Measurements from ENCODE around the gene NDST4. TPM values are rescaled to one million over a fixed set of nuclear protein-coding genes. Genes with fewer than 3 reads are reported as not detected.

NDST4 gene
- total and polyA plus RNA-seq, 4 donors, result not detected

DNA sequence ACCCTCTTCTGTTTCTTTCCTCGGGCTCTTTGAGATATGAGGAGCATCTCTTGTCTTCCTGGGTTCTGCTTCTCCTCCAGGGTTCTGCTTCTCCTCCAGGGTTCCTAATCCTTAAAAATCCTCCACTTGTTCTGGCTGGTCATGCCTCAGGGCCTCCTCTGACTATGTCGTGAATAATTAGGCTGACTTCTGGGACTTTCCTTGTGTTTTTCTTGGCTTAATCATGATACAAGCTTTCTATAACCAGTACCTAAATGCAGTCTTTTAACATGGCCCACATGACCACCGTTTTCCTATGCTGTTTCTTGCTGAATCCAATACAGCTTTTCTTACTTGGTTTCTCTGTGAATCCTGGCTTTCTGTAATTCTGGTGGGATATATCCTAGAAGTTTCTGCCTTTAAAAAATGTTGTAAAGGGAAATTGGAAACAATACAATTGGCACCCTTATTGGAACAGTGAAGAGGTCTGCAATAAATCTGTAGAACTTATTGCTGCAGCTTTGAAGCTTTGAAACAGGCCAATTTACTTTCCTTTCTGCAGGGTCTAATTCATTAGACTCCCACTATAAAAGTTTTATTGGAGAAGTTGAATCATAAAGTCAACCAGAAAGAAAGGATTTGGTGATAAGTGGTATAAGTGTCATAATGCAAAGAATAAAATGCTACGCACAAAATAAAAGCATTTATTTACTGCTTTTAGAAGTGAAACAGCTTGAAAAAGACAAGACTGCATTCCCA, 301.7 kb downstream of the NDST4 start:
- Histone ChIP-seq H3K4me1 (ENCODE audit: control insufficient read depth in 4 of 4, insufficient read depth in 4 of 4, low read length in 3 of 4) (no peaks in the 10 kb centered on the region), H3K36me3 (ENCODE audit: control insufficient read depth in 4 of 4, insufficient read depth in 3 of 4, low read depth in 1 of 4, low read length in 3 of 4) (no peaks in the 10 kb centered on the region), H3K4me3 (ENCODE audit: low read depth in 1 of 3, low read length in 3 of 3) (no peak overlapping the region), H3K9ac (ENCODE audit: low read depth in 1 of 2, low read length in 2 of 2) (no peak overlapping the region), H3K27me3 (ENCODE audit: control insufficient read depth in 4 of 4, insufficient read depth in 4 of 4, low read length in 3 of 4) (no peaks in the 10 kb centered on the region), H3K9me3 (ENCODE audit: control insufficient read depth in 4 of 4, low read length in 3 of 4) (no peaks in the 10 kb centered on the region), H3K27ac (ENCODE audit: low read depth in 1 of 2, low read length in 2 of 2) (no peak overlapping the region)
- TF ChIP-seq, protein P1, sequence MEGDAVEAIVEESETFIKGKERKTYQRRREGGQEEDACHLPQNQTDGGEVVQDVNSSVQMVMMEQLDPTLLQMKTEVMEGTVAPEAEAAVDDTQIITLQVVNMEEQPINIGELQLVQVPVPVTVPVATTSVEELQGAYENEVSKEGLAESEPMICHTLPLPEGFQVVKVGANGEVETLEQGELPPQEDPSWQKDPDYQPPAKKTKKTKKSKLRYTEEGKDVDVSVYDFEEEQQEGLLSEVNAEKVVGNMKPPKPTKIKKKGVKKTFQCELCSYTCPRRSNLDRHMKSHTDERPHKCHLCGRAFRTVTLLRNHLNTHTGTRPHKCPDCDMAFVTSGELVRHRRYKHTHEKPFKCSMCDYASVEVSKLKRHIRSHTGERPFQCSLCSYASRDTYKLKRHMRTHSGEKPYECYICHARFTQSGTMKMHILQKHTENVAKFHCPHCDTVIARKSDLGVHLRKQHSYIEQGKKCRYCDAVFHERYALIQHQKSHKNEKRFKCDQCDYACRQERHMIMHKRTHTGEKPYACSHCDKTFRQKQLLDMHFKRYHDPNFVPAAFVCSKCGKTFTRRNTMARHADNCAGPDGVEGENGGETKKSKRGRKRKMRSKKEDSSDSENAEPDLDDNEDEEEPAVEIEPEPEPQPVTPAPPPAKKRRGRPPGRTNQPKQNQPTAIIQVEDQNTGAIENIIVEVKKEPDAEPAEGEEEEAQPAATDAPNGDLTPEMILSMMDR (IDR thresholded peaks at IDR 0.05; ENCODE audit: low read depth, low read length, missing input control), result no peak
- TF ChIP-seq YY1 (IDR thresholded peaks at IDR 0.05) (no peak), JUND (IDR thresholded peaks at IDR 0.05) (no peak), RXRA (IDR thresholded peaks at IDR 0.05) (no peak), FOXA2 (IDR thresholded peaks at IDR 0.05) (no peak), GABPA (IDR thresholded peaks at IDR 0.05 in 1 of 2, conservative IDR thresholded peaks at IDR 0.05 in 1 of 2) (no peak), EGR1 (IDR thresholded peaks at IDR 0.05; ENCODE audit: low read depth in 2 of 2) (no peak), FOXA1 (IDR thresholded peaks at IDR 0.05) (no peak), NR2F2 (IDR thresholded peaks at IDR 0.05) (no peak)
- TF ChIP-seq, protein P2, sequence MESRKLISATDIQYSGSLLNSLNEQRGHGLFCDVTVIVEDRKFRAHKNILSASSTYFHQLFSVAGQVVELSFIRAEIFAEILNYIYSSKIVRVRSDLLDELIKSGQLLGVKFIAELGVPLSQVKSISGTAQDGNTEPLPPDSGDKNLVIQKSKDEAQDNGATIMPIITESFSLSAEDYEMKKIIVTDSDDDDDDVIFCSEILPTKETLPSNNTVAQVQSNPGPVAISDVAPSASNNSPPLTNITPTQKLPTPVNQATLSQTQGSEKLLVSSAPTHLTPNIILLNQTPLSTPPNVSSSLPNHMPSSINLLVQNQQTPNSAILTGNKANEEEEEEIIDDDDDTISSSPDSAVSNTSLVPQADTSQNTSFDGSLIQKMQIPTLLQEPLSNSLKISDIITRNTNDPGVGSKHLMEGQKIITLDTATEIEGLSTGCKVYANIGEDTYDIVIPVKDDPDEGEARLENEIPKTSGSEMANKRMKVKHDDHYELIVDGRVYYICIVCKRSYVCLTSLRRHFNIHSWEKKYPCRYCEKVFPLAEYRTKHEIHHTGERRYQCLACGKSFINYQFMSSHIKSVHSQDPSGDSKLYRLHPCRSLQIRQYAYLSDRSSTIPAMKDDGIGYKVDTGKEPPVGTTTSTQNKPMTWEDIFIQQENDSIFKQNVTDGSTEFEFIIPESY (IDR thresholded peaks at IDR 0.05), result no peak
- TF ChIP-seq, protein P3, sequence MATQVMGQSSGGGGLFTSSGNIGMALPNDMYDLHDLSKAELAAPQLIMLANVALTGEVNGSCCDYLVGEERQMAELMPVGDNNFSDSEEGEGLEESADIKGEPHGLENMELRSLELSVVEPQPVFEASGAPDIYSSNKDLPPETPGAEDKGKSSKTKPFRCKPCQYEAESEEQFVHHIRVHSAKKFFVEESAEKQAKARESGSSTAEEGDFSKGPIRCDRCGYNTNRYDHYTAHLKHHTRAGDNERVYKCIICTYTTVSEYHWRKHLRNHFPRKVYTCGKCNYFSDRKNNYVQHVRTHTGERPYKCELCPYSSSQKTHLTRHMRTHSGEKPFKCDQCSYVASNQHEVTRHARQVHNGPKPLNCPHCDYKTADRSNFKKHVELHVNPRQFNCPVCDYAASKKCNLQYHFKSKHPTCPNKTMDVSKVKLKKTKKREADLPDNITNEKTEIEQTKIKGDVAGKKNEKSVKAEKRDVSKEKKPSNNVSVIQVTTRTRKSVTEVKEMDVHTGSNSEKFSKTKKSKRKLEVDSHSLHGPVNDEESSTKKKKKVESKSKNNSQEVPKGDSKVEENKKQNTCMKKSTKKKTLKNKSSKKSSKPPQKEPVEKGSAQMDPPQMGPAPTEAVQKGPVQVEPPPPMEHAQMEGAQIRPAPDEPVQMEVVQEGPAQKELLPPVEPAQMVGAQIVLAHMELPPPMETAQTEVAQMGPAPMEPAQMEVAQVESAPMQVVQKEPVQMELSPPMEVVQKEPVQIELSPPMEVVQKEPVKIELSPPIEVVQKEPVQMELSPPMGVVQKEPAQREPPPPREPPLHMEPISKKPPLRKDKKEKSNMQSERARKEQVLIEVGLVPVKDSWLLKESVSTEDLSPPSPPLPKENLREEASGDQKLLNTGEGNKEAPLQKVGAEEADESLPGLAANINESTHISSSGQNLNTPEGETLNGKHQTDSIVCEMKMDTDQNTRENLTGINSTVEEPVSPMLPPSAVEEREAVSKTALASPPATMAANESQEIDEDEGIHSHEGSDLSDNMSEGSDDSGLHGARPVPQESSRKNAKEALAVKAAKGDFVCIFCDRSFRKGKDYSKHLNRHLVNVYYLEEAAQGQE (IDR thresholded peaks at IDR 0.05), result no peak
- TF ChIP-seq, protein P4, sequence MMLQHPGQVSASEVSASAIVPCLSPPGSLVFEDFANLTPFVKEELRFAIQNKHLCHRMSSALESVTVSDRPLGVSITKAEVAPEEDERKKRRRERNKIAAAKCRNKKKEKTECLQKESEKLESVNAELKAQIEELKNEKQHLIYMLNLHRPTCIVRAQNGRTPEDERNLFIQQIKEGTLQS (IDR thresholded peaks at IDR 0.05), result no peak
- no peak for DNase-seq (ENCODE audit: low spot score)
- WGBS, result 60% methylated on average over 4 of the region's 4 CpGs

DNA sequence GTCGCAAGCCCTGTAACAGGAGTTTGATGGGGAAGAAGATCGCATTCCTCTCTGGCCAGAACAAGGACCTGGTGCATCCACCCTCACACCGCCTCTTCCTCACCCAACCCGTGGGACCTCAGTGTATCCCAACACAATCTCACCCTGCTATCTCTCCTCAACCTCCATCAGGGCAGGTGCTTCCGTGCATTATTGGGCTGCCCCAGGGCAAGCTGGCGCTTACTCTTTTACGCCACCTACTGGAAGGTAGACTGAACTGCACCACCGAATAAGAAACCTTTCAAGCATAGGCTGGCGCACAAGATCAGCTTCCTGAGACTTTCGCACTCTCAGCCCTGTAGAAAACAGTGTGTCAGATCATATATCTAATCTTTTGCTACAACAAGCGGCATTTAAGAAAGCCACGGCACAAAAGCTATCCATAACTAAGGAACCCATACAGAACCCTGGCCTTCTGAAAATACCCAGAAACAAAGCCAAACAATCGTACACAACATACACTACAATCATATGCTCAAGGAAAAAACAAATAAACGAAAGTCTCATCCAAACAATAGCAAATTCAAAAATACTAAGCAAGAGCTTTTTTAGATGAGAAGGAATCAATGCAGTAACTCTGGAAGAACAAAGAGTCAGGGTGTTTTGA, 305.5 kb downstream of the NDST4 start:
- TF ChIP-seq RAD21 (IDR thresholded peaks at IDR 0.05), result peak; percentile 25 to 61
- TF ChIP-seq, protein P1 (IDR thresholded peaks at IDR 0.05; ENCODE audit: low read depth, low read length, missing input control), result peak; percentile 55
- TF ChIP-seq FOXA2 (IDR thresholded peaks at IDR 0.05), result no peak
- TF ChIP-seq, protein P3 (IDR thresholded peaks at IDR 0.05), result no peak
- TF ChIP-seq, protein P5, sequence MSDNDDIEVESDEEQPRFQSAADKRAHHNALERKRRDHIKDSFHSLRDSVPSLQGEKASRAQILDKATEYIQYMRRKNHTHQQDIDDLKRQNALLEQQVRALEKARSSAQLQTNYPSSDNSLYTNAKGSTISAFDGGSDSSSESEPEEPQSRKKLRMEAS (IDR thresholded peaks at IDR 0.05), result no peak
- no peak for TF ChIP-seq EGR1 (IDR thresholded peaks at IDR 0.05; ENCODE audit: low read depth in 2 of 2)
- H3K27me3 ChIP-seq (ENCODE audit: control insufficient read depth in 4 of 4, insufficient read depth in 4 of 4, low read length in 3 of 4), result no peaks in the 10 kb centered on the region
- H3K4me1 ChIP-seq (ENCODE audit: control insufficient read depth in 4 of 4, insufficient read depth in 4 of 4, low read length in 3 of 4), result no peaks in the 10 kb centered on the region
- no peak overlapping the region for H3K4me3 ChIP-seq (ENCODE audit: low read depth in 1 of 3, low read length in 3 of 3)
- WGBS, result 39% methylated on average over 14 of the region's 14 CpGs
- no peak overlapping the region for H3K27ac ChIP-seq (ENCODE audit: low read depth in 1 of 2, low read length in 2 of 2)
- DNase-seq (ENCODE audit: low spot score), result no peak
- no peaks in the 10 kb centered on the region for H3K9me3 ChIP-seq (ENCODE audit: control insufficient read depth in 4 of 4, low read length in 3 of 4)
- no peak overlapping the region for H3K9ac ChIP-seq (ENCODE audit: low read depth in 1 of 2, low read length in 2 of 2)
- no peaks in the 10 kb centered on the region for H3K36me3 ChIP-seq (ENCODE audit: control insufficient read depth in 4 of 4, insufficient read depth in 3 of 4, low read depth in 1 of 4, low read length in 3 of 4)

Data from liver (tissue), 9 donors.